T-cell (primary cell): ENCODE results near the gene RUNX1. TPM values are rescaled to one million over a fixed set of nuclear protein-coding genes. Genes with fewer than 3 reads are reported as not detected.

Experiments
- ATAC-seq, 4 experiments: fragments of 200-7000 bp in 3 of 4; fragments of 150-1000 bp in 1 of 4; cut with Tn5 transposase; replicated peaks in 1 of 4; 1 replicate in 3 of 4; 2 replicates in 1 of 4; pipeline ENCODE4 v1.10.0; 2021; ENCODE audit warnings: moderate library complexity in 3 of 4, mild to moderate bottlenecking in 2 of 4, moderate number of reproducible peaks in 1 of 4
- CTCF ChIA-PET, 2 donors: fragments of 300-600 bp; sonication (Branson Sonifier 250); formaldehyde crosslinking; loops; one replicate each; lab custom pipeline; 2022; ENCODE audit warnings: antibody characterized with exemption in 2 of 2; lab: Charles Lee
- POLR2A ChIA-PET, 2 donors: fragments of 300-600 bp; sonication (Branson Sonifier 250); formaldehyde crosslinking; loops; one replicate each; lab custom pipeline; 2022; ENCODE audit warnings: antibody characterized with exemption in 2 of 2; lab: Charles Lee
- DNase-seq, 35 experiments: peaks; one replicate each; pipeline versions ENCODE4 v3.0.0 to v3.0.0-alpha.2; 2013 to 2023
- H3K27ac ChIP-seq: one replicate; pipeline ENCODE4 v1.5.1; 2013; ENCODE audit warnings: low read length
- H3K27me3 ChIP-seq, 2 experiments: replicated peaks in 1 of 2; 1 replicate in 1 of 2; 2 replicates in 1 of 2; pipeline versions ENCODE4 v1.6.1 to v1.7.0; 2013; ENCODE audit warnings: low read length in 1 of 2, mixed read lengths in 1 of 2; ENCODE audit not compliant: control insufficient read depth in 2 of 2, insufficient read depth in 2 of 2; ENCODE audit errors: extremely low read depth in 1 of 2
- H3K36me3 ChIP-seq, 2 donors: 1 replicate in 1 of 2; 2 replicates in 1 of 2; pipeline versions ENCODE4 v1.6.1 to v1.7.0; 2013; ENCODE audit warnings: low read length in 1 of 2; ENCODE audit not compliant: control insufficient read depth in 2 of 2, insufficient read depth in 1 of 2; ENCODE audit errors: extremely low read depth in 1 of 2
- H3K4me1 ChIP-seq, 2 experiments: 1 replicate in 1 of 2; 2 replicates in 1 of 2; pipeline versions ENCODE4 v1.6.1 to v1.7.0; 2013; ENCODE audit warnings: low read length in 2 of 2, mixed read lengths in 1 of 2; ENCODE audit not compliant: insufficient read depth in 2 of 2, control insufficient read depth in 1 of 2; ENCODE audit errors: extremely low read depth in 1 of 2
- H3K4me3 ChIP-seq, 2 donors: 1 replicate in 1 of 2; 2 replicates in 1 of 2; pipeline versions ENCODE4 v1.5.1 to v1.7.0; 2013; ENCODE audit warnings: mild to moderate bottlenecking in 2 of 2, low read length in 1 of 2, moderate library complexity in 1 of 2; ENCODE audit not compliant: control insufficient read depth in 1 of 2; ENCODE audit errors: extremely low read depth in 1 of 2
- H3K9me3 ChIP-seq: 2 replicates; pipeline ENCODE4 v1.7.0; 2013
- H3K27ac Mint-ChIP-seq, 2 donors: one replicate each; pipeline ENCODE4 v1.8.0; 2020 to 2021; ENCODE audit warnings: mild to moderate bottlenecking in 2 of 2, mixed read lengths in 2 of 2
- H3K27me3 Mint-ChIP-seq, 2 donors: one replicate each; pipeline ENCODE4 v1.8.0; 2021 to 2022; ENCODE audit warnings: mixed read lengths in 2 of 2
- H3K36me3 Mint-ChIP-seq: one replicate; pipeline ENCODE4 v1.8.0; 2021; ENCODE audit warnings: mixed read lengths
- H3K4me1 Mint-ChIP-seq, 3 donors: one replicate each; pipeline ENCODE4 v1.8.0; 2020 to 2022; ENCODE audit warnings: mixed read lengths in 3 of 3, mild to moderate bottlenecking in 1 of 3
- H3K4me3 Mint-ChIP-seq, 3 donors: one replicate each; pipeline ENCODE4 v1.8.0; 2020 to 2022; ENCODE audit warnings: mild to moderate bottlenecking in 3 of 3, mixed read lengths in 3 of 3, moderate library complexity in 3 of 3
- H3K9me3 Mint-ChIP-seq, 3 donors: one replicate each; pipeline ENCODE4 v1.8.0; 2020 to 2022; ENCODE audit warnings: mixed read lengths in 3 of 3
- WGBS: methylation state at CpG from one replicate; pipeline ENCODE4 v1.1.5; 2013; ENCODE audit warnings: missing lambda C conversion rate; ENCODE audit not compliant: insufficient coverage; 5-methylcytosine and 5-hydroxymethylcytosine counted together
- total RNA-seq, 35 experiments: library from RNA in 6 of 35; stranded (reverse) in 6 of 35; fragments of 120-200 nt in 1 of 35; gene quantifications; one replicate each; pipeline versions ENCODE4 v1.2.1 to v1.2.4 and lab custom pipeline; 2013 to 2026

RUNX1 gene
- total RNA-seq, 5 donors from 2014 or later (not counting 1 experiment from before 2014, with no cell fraction given): 87.0 to 117 (median 104) TPM

DNA sequence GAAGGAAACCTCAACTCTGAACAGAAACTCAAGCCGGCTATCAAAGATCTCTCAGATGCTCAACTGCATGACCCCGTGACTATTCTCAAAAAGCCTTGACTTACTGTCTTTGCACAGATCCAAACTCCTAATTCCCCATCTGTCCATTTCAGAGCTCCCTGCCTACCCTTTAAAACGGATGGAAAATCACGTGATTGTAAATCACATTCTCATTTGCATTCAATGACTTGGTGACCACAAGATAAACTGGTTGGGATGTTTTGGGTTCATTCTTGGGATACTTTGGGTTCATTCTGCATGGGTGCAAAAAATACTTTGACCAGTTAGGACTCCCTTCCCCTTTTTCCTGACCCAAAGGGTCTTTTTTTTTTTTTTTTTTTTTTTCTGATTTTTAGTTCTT is 41.3 kb upstream of the RUNX1 start:
- DNase-seq (no peak), ATAC-seq (no peak)
- WGBS: 86% methylated on average over 1 of the region's 4 CpGs
- H3K9me3 ChIP-seq: no peaks in the 10 kb centered on the region
- no peak overlapping the region for H3K4me3 ChIP-seq
- H3K27me3 ChIP-seq: no peaks in the 10 kb centered on the region
- ChIA-PET CTCF (no interaction called here), POLR2A (interaction anchor here in 1 of 2 donors (0.5 kb wide), 1 partner anchor 119 kb away, joined by 3 read pairs; no protein-coding TSS in a partner anchor)
- no peak overlapping the region for H3K4me3 Mint-ChIP-seq
- no peaks in the 10 kb centered on the region for H3K4me1 Mint-ChIP-seq
- no peaks in the 10 kb centered on the region for H3K36me3 Mint-ChIP-seq
- no peaks in the 10 kb centered on the region for H3K9me3 Mint-ChIP-seq
- H3K4me1 ChIP-seq: no peaks in the 10 kb centered on the region
- no peak overlapping the region for H3K27ac ChIP-seq
- H3K27ac Mint-ChIP-seq: no peak overlapping the region
- no peaks in the 10 kb centered on the region for H3K36me3 ChIP-seq
- H3K27me3 Mint-ChIP-seq: peaks cover 0 to 3% of the 10 kb centered on the region in 2 donors

DNA sequence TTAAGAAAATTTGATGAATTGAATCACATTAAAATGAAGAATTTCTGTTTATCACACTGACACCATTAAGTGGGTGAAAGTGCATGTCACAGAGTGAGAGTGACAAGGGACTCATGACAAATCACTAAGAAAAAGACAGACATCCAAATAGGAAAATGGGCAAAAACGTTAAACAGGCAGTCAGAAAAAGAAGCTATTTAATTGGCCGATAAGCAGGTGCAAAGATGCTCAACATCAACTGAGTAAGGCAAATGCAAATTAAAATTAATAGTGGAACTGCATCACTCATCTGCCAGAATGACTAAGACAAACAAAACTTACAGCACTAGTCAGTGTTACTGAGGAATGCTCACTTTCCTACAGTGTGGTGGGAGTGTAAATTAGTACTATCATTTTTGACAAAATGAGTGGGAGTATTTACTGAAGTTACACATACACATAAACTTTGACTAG is 39.2 kb upstream of the RUNX1 start:
- Histone ChIP-seq H3K36me3 (no peaks in the 10 kb centered on the region), H3K4me3 (no peak overlapping the region), H3K27me3 (no peaks in the 10 kb centered on the region), H3K27ac (no peak overlapping the region), H3K4me1 (no peaks in the 10 kb centered on the region), H3K9me3 (no peaks in the 10 kb centered on the region)
- Mint-ChIP-seq H3K4me1 (no peaks in the 10 kb centered on the region), H3K27me3 (peaks cover 0 to 3% of the 10 kb centered on the region in 2 donors), H3K27ac (no peak overlapping the region), H3K4me3 (no peak overlapping the region), H3K9me3 (peaks cover 0 to 5% (median 0%) of the 10 kb centered on the region in 3 donors), H3K36me3 (no peaks in the 10 kb centered on the region)
- CTCF ChIA-PET: interaction anchor here (0.5 to 0.6 kb wide), 2 partner anchors 51 to 137 kb away, joined by 4 to 6 read pairs; no protein-coding TSS in a partner anchor
- WGBS: no CpG with 5 or more reads among the region's 2 CpGs
- ATAC-seq (no peak), DNase-seq (no peak)
- POLR2A ChIA-PET: no interaction called here

DNA sequence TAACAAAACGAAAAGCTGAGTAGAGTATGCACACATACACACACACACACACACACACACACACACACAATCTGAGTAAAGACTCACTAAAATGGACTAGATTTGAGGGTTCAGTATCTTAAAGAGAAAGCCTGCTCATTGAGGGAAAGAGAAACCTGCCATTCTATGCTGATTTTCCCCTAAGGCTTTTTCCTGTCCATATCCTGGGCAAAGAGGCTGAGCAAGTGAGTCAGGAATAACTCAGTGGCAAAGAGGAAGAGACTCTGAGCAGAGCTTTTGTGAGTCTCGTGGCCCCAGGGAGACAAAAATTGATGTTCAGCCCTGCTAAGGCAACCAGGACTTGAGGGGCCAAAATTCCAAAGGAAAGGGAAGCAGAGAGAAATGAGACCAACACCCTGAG is 37.3 kb upstream of the RUNX1 start:
- Mint-ChIP-seq H3K27ac (no peak overlapping the region), H3K4me1 (no peaks in the 10 kb centered on the region), H3K27me3 (peaks cover 0 to 3% of the 10 kb centered on the region in 2 donors), H3K9me3 (peaks cover 0 to 5% (median 0%) of the 10 kb centered on the region in 3 donors), H3K4me3 (no peak overlapping the region), H3K36me3 (no peaks in the 10 kb centered on the region)
- H3K9me3 ChIP-seq: no peaks in the 10 kb centered on the region
- H3K27ac ChIP-seq: no peak overlapping the region
- H3K4me3 ChIP-seq: no peak overlapping the region
- WGBS: 82% methylated on average over 1 of the region's 2 CpGs
- H3K36me3 ChIP-seq: no peaks in the 10 kb centered on the region
- DNase-seq: no peak
- H3K4me1 ChIP-seq: no peaks in the 10 kb centered on the region
- ATAC-seq: no peak
- H3K27me3 ChIP-seq: no peaks in the 10 kb centered on the region
- ChIA-PET CTCF (no interaction called here), POLR2A (no interaction called here)

DNA sequence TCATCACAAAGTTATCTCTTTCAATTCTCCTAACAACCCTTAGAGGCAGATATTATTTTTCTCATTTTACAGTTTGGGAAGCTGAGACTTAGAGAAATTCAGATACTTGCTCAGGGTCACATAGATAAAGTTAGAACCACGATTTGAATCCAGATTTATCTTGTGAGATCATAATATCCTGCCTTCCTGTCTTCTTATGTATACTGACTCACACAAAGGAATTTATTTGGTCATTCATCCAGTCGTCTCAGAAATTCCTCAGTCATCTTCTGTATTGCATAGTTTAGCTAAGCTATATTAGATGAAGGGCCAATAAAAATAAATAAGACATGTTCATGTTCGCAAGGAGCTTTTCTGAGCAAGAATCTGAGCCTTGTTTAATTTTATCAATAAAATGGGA is 35.8 kb upstream of the RUNX1 start:
- Histone ChIP-seq H3K36me3 (no peaks in the 10 kb centered on the region), H3K27me3 (no peaks in the 10 kb centered on the region), H3K9me3 (no peaks in the 10 kb centered on the region), H3K4me3 (no peak overlapping the region), H3K4me1 (no peaks in the 10 kb centered on the region), H3K27ac (no peak overlapping the region)
- Mint-ChIP-seq H3K36me3 (no peaks in the 10 kb centered on the region), H3K27me3 (no peaks in the 10 kb centered on the region), H3K9me3 (peaks cover 0 to 5% (median 0%) of the 10 kb centered on the region in 3 donors), H3K4me3 (no peak overlapping the region), H3K27ac (no peak overlapping the region), H3K4me1 (no peaks in the 10 kb centered on the region)
- ChIA-PET CTCF (no interaction called here), POLR2A (interaction anchor here (0.6 kb wide), 2 partner anchors 43 to 156 kb away, joined by 3 read pairs; no protein-coding TSS in a partner anchor)
- no peak for DNase-seq
- ATAC-seq: no peak
- WGBS: 100% methylated on average over 1 of the region's 3 CpGs

DNA sequence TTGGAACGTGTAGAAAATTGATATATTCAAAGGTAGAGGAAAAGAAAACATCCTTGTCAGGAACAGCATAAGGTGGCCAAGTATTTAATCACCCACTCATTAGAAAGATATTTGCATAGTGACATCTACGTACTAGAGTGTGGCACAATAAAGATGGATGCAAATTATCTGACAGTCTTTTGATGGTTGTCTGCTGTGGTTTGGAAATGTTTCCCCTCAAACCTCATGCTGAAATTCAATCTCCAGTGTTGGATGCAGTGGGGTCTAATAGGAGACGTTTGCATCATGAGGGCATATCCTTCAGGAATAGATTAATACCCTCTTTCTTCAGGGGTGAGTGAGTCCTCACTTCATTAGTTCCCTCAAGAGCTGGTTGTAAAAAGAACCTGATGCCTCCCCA is 34.1 kb upstream of the RUNX1 start:
- Histone ChIP-seq H3K27ac (no peak overlapping the region), H3K36me3 (no peaks in the 10 kb centered on the region), H3K27me3 (no peaks in the 10 kb centered on the region), H3K4me3 (no peak overlapping the region), H3K9me3 (no peaks in the 10 kb centered on the region), H3K4me1 (no peaks in the 10 kb centered on the region)
- Mint-ChIP-seq H3K27me3 (no peaks in the 10 kb centered on the region), H3K27ac (no peak overlapping the region), H3K36me3 (no peaks in the 10 kb centered on the region), H3K9me3 (peaks cover 0 to 5% (median 0%) of the 10 kb centered on the region in 3 donors), H3K4me3 (no peak overlapping the region), H3K4me1 (peaks cover 0 to 2% (median 0%) of the 10 kb centered on the region in 3 donors)
- WGBS: no CpG with 5 or more reads among the region's 3 CpGs
- POLR2A ChIA-PET: no interaction called here
- DNase-seq: no peak
- CTCF ChIA-PET: no interaction called here
- ATAC-seq: no peak

DNA sequence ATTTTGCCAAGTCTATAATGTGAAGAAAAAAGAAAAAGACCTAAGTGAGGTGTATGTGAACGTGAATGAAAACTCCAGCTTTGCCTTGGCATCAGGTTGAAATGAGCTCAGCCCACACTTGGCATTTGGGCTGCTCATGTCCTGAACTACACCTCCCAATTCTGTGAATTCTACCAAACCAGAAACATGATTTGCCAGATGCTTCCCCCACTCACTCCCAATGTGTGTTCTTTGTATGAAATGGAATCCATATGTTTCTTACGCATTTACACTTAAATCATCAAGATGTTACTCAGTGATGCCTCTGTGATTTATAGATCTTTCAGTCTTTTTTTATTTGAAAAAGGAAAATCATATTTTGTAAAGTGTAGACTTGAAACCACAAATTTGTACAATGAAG is 32.8 kb upstream of the RUNX1 start:
- no peak overlapping the region for H3K4me3 ChIP-seq
- no peaks in the 10 kb centered on the region for H3K36me3 Mint-ChIP-seq
- DNase-seq: no peak
- H3K9me3 Mint-ChIP-seq: peaks cover 0 to 5% (median 0%) of the 10 kb centered on the region in 3 donors
- ATAC-seq: no peak
- no peaks in the 10 kb centered on the region for H3K9me3 ChIP-seq
- no peaks in the 10 kb centered on the region for H3K4me1 ChIP-seq
- ChIA-PET POLR2A (no interaction called here), CTCF (interaction anchor here in 1 of 2 donors (0.5 kb wide), 1 partner anchor 393 kb away, joined by 3 read pairs; no protein-coding TSS in a partner anchor)
- no peaks in the 10 kb centered on the region for H3K27me3 Mint-ChIP-seq
- H3K27me3 ChIP-seq: no peaks in the 10 kb centered on the region
- no peak overlapping the region for H3K4me3 Mint-ChIP-seq
- H3K4me1 Mint-ChIP-seq: peaks cover 0 to 5% (median 0%) of the 10 kb centered on the region in 3 donors
- no CpG with 5 or more reads among the region's 2 CpGs for WGBS
- H3K27ac Mint-ChIP-seq: no peak overlapping the region
- H3K27ac ChIP-seq: no peak overlapping the region
- no peaks in the 10 kb centered on the region for H3K36me3 ChIP-seq
